Stimulated activated CD8-positive, alpha-beta memory T cell treated with anti-CD3 and anti-CD28 coated beads, Interleukin-7, amount 100 ng/mL, for 4 hours (primary cell): ENCODE measurements around the gene SUFU.
A peak's percentile ranks its signal among the peaks of the same experiment; 100 is the strongest.

Source experiments
- DNase-seq, 2 donors: peaks; one replicate each; pipeline ENCODE4 v3.0.0-alpha.2; 2020; ENCODE audit warnings: low read depth in 2 of 2

The SUFU gene

DNA sequence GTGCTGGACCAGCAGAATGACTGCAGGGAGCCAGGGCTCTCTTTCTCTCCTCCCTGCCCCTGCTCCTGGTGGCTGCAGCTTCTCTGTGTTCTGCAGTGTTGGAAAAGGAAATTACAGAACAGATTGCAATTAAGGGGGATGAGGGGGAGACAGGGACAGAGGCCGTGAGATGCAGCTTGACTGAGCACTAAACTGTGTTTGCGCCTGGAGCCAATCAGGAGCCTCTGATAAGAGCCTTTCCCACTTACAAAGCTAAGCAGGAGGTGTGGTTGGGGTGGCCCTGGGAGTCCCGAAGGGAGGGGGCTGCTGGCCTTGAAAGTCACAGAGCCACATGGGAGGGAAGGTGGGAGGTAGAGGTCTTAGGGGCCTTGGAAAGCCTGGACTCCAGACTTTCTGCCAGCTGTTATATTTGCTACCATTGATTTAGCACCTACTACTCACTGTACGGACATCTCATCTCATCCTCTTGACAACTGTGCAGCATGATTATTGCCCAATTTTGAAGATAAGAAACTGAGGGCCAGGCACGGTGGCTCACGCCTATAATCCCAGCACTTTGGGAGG, 167.2 kb downstream of the SUFU start:
- DNase-seq: no peak

DNA sequence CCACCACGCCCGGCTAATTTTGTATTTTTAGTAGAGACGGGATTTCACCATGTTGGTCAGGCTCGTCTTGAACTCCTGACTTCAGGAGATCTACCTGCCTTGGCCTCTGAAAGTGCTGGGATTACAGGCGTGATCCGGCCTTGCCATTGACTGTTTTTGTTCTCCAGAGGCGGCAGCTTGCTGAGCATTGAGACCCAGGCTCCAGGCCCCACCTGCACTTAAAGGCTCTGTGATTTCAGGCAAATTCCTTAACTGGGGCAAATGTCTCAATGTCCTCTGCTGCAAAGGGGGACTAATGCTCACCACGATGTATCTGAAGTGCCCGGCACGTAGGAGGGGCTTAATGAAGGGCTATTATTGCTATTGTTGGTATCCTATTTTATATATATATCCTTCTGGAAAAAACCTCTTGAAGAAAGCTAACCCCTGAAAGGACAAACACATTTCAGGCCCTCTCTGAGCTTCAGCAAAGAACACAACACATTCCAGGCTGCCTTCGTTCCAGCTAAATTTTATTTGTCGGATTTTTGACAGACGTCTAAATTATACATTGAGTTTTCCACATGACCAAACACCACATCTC, 169.6 kb downstream of the SUFU start:
- no peak for DNase-seq

DNA sequence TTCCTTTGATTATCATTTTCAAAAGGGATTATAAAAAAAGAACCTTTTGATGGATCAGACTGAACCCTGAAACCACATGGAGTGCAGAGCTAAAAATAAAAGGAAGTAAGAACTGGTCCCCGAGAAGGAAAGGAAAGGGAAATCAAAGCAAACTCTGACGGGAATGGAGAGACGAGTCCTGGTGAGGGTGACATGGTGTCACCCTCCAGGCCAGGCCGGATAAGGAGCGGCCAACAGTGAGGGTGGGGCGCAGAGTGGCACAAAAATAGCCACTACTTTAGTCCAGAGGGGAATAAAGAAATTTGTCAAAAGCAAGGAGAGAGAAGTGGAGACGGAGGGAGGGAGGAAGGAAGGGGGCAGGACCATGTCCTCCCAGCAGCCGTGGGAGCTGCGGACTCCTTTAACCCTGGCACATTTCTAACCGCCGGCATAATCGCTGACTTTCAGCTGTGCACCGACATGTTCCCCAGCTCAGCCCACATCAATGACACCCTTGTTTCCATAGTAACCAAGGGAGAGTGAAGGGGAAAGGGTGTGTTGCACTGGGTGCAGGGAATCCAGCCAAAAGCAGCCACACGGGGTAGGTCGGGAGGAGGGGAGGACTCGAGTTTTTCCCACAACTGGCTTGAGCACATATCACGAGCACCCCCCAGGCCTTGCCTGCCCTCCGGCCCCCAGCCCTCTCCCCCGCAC, 170.2 kb downstream of the SUFU start:
- DNase-seq: peak; percentile 44 to 50

DNA sequence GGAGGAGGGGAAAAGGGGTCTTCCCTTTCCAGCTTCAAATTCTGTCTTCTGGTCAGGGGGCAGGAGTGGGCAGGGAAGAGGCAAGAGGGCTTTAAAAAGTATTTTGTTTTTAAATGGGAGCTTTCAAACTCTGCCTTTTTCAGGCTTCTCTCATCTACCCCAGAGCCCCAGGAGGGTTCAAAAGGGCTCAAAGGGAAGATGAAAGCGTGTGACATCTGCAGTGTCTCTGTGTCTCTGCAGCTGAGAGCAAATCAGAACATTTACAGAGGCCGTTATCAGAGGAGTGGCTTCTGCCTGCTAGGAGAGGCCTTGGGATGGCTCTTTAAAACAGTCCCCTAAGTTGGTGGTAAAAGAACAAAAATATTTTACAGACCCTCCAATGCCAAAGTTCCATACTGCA, 170.8 kb downstream of the SUFU start:
- no peak for DNase-seq

DNA sequence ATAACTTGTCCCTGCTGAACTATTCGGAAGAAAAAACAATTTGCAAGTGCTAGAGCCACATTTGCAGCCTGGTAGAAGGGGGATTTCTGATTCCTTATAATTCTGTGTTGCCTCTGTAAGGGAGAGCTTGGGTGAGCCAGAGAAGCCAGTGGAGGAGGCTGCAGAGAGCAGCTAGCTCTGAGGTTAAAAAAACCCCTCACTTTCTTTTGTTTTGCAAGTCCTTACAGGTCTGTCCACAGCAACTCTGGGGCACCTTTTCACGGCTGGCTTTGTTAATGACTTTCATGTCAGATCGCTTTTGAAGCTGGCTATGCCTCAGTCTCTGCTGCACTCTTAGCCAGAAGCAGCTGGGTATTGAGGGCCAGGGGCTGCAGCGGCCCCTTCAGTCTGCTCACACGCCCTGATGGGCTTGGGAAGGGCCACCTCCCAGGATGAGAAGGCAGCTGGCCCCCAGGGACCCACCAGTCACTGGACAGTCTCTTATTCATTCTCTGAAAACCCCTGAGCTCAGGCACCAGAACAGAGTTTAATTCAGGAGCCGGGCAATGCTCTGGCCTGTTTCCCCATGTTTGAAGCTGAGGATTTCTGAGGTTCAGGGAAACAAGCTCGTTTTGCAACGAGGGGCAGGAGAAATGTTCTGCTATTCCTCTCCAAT, 171.4 kb downstream of the SUFU start:
- no peak for DNase-seq

DNA sequence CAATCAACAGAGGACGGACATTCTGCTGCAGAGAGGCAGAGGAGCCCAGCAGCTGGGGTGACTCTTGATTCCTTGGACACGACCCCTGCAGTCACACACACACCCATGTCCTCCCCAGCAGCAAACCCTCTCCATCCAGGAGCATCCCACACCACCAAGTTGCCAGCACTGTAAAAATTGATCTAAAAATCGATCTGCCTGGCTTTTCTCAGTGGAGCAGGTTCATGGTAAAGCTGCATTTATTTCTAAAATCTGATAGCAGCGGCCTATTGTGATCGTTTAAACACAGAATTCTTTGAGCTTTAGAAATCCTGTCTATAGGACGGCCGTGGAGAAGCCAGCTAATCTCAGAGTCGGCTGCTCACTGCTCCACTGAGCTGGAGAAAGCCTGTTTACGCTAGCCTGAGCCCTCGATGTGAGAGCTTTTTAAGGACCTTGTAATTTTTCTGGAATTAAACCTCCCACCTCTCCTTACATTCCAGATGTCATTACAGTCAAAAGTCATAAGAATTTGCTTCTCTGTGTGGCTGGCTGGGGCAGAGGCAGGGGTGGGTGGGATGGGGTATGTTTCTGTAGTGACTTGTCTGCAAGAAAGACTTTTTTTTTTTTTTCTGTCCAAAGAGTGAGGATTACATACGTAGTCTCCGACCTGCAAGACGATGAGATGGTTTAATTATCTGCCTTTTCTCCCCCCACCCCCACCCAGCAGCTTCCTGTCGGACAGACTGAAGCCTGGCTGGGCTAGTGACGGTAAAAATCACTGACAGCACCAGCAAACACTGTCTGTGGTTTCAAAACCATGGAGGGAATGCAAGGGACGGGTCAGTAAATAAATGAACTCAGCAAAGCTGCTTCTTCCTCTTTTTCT, 172.1 kb downstream of the SUFU start:
- no peak for DNase-seq

DNA sequence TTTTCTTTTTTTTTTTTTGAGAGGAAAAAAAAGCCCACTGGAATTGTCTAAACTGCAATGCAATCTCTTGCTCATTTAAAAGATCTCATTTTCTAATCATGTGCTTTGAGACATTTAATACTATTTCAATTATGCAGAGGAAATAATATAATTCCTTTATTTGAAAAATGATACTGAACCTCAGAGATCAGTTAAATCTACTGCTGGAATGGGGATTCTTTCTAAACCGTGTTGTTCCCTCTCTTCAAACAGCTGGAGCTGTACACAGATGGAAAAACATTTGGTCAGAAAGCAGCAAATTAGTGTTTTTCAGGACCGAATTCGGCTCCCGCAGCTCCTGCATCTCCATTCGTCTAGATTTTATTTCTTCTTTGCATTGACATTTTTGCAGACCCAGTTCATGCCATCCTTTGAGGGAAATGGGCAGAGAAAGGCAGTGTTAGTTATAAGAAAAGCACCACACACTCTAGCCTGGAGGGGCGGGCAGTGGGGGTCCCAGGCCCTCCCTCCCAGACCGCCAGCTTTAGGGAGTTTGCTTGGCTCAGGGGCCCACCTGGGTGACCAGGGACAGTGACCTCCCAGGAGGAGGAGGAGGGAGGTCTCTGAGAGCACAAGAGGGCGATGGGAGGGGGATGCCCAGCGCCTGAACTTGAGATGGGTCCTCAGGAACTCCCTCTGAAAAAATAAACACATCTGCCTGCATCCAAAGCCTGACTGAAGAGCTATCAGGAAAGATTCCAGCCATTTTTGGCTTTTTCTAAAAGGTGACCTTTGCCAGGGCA, 173.0 kb downstream of the SUFU start:
- DNase-seq: no peak

DNA sequence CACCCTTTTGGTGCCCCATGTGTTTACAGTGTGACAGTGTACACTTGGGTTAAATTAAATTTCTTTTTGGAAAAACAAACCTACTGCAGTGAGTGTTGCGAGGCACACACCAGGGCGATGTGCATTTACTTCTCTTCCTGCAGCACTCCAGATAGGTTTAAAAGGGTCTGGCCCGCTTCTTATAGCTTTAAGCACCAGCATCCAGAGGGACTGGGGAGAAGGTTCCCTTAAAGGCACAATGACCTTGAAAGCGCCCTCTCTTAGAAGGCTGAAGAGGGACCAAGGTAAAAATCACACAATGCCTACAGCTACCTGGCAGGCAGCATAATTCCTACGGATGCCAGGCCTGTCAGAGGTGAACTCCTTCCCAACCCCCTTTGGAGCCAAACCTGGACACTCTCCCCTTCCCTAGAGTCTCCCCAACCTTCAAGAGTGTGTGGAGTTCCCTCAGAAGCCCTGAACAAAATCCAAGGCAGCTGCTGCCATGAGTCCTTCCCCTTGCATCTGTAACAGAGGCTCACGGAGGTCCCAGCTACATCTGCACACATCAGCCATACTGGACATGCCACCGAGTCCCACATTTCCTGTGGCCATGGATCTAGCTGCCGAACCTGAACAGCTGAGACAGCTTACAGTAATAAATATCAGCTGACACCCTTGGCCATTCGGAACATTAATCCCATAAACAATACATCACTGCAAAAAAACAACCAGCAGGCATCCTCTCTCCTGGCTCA, 173.7 kb downstream of the SUFU start:
- no peak for DNase-seq

DNA sequence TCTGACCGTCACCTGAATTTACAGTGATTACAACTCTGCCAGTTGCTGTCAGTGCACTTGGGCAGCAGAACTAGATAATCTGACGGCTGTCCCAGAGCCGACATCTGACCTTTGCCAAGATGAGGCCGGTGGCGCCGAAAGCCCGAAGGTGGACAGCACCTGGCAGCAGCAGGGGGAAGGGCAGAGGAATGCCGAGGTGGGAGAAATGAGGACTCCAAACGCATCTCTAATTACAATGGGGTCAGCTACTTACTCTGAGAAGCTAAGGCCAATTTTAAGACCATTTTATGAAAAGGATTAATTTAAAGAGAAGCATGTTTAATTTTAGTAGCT, 174.3 kb downstream of the SUFU start:
- DNase-seq: no peak

DNA sequence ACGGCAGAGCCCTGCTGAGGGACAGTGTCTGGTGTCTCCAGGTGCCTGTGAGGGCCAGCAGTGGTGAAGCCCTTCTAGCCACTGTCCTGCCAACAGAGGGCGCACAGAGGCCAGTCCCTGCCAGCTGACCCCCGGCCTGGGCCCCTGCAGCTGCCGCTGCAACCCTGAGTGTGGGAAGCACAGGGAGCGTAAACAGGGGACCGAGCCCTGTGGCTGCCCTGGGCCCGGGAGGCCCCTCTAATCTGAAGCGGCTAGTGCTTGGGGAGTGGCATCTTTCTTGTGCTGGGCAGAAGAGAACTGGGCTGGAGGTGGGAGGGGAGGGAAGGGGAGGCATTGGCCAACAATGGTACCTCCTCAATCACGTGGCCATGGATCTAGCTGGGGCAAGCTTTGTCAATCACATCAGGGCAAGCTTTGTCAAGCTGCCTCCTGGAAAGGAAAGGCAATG, 175.1 kb downstream of the SUFU start:
- DNase-seq: peak in 1 of 2 donors; percentile 11

DNA sequence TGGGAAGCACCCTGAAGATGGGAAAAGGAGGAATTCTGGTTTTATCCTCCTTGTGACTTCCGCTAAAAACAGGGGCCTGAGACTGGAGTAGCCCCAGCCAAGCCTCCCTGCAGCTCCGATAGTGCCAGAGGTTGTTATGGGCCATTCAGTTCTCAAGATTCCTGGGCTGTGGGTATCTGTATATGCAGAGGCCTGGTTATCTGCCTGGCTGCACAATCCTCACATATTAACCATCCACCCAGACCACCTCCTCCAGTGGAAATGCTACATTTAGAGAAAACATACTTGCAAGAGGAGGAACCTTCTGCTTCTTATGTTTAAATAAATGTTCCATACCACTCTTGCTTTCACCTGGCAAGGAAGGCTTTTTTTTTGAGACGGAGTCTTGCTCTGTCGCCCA, 175.8 kb downstream of the SUFU start:
- DNase-seq: no peak

DNA sequence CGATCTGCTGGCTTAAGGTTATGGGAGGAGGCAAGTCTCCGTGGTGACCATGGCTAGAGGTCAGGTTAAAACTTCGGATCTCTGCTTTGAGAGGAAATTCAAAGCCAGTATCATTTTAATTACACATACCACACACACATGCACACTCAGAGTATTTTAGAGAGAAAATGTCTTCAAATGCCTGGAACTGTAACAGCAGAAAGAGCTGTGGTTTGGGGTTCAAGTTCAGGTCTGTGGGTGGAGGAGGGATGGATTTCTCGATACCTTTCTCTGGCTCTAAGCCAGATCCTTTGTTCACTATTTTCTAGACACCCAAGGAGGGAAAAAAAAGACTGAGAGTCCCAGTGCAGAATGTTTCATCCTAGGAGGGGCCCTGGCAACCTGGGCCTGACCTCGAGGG, 177.9 kb downstream of the SUFU start:
- no peak for DNase-seq

DNA sequence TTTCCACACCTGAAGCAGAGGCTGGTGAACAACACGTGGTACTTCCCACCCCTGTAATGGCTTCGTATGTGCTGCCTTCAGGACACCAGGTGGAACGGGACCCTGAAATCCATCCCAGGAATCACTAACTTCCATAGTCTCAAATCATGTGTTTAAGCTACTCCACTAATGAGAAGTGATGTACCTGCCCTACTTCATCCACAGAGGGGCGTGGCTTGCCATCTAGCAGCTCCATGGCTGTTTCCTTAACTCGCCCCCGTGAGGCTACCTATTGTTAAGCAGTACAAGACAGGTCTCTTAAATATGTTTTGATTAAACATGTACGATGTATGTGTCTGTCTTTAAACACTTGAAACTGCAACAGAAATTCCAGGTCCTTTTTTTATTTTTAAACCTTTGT, 178.6 kb downstream of the SUFU start:
- DNase-seq: no peak

DNA sequence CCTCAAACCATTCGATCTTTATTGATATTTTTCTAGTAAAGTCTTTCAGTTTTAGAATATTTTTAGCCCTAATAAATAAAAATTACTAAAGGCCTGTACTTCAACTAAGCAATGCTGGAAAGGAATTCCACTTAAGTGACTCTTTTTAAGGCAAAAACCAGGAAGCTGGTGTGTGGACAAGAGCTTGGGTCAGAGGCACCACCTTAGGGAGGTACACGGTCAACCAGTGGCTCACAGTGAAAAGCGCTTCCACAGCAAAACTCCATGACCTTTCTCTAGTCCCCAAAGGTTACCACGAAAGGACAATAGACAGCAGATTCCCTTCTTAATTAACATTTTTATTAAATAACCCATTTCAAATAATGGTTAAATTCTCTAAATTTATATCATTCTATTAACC, 179.2 kb downstream of the SUFU start:
- DNase-seq: no peak
